Tibial nerve (tissue), 4 donors: ENCODE data around the gene KCNAB2. TPM values are rescaled to one million over a fixed set of nuclear protein-coding genes. Genes with fewer than 3 reads are reported as not detected.

Source experiments
- DNase-seq, 2 donors: peaks; one replicate each; pipeline ENCODE4 v3.0.0-alpha.2; 2019; ENCODE audit warnings: low spot score in 2 of 2
- H3K27ac ChIP-seq, 4 donors: fragments of 200-600 bp; sonication (generic) in 3 of 4; one replicate each; pipeline ENCODE4 v1.5.1; 2017 to 2019; ENCODE audit warnings: mild to moderate bottlenecking in 1 of 4
- H3K27me3 ChIP-seq, 2 donors: fragments of 200-600 bp; sonication (generic) in 1 of 2; one replicate each; pipeline versions ENCODE4 v1.5.1 to v1.6.0; 2017 to 2019
- H3K36me3 ChIP-seq, 3 donors: fragments of 200-600 bp; sonication (generic); one replicate each; pipeline ENCODE4 v1.5.1; 2018 to 2019
- H3K4me1 ChIP-seq, 4 donors: fragments of 200-600 bp; sonication (generic) in 3 of 4; one replicate each; pipeline ENCODE4 v1.5.1; 2017 to 2019
- H3K4me3 ChIP-seq, 4 donors: fragments of 200-600 bp; sonication (generic) in 3 of 4; one replicate each; pipeline ENCODE4 v1.5.1; 2017 to 2019; ENCODE audit warnings: mild to moderate bottlenecking in 1 of 4, moderate library complexity in 1 of 4
- H3K9me3 ChIP-seq, 4 donors: fragments of 200-600 bp; sonication (generic) in 3 of 4; one replicate each; pipeline ENCODE4 v1.5.1; 2017 to 2019
- EP300 ChIP-seq, 2 donors: sonication (generic); formaldehyde crosslinking; IDR thresholded peaks; one replicate each; pipeline ENCODE4 v1.6.1; 2017; ENCODE audit warnings: antibody characterized with exemption in 2 of 2, mild to moderate bottlenecking in 1 of 2
- POLR2A ChIP-seq, 2 donors: fragments of 450-650 bp; IDR thresholded peaks; one replicate each; pipeline ENCODE4 v1.6.1; 2017; ENCODE audit warnings: antibody characterized with exemption in 2 of 2, mild to moderate bottlenecking in 2 of 2, moderate library complexity in 2 of 2
- WGBS, 2 donors: methylation state at CpG; one replicate each; pipeline ENCODE4 v1.1.5; 2018; 5-methylcytosine and 5-hydroxymethylcytosine counted together
- total RNA-seq, 4 donors: library from RNA; depleted of rRNA; stranded (reverse); fragments of >200 nt; gene quantifications; one replicate each; pipeline ENCODE4 v1.1.0, GENCODE V29; 2016
- TF ChIP-seq, protein P1 (sequence below), 5 experiments: fragments of 200-600 bp in 3 of 5; fragments of 450-650 bp in 2 of 5; sonication (generic) in 3 of 5; IDR thresholded peaks; one replicate each; pipeline ENCODE4 v1.5.1; 2016 to 2019; ENCODE audit warnings: antibody characterized with exemption in 5 of 5, mild to moderate bottlenecking in 3 of 5, moderate library complexity in 2 of 5

Gene KCNAB2
- total RNA-seq, 4 donors from 2014 or later = 7.0 to 21.4 (median 13.8) TPM

DNA sequence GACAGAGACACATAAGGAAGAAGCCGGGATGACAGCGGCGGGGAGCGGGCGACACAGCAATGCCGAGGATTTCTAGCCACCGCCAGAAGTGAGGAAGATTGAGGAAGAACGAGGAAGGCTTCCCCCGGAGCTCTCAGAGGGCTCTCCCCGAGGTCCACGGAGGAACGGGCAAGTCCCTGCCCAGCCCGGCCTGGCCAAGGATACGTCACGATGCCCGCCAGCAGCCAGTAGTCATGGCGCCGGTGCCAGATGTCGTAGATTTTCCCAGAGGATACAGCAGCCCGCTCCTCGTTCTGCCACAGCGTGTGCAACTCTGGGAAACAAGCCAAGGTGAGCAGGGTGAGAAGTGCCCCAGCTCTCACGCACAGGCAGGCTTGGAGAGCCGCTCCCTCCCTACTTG lies 65.9 kb downstream of the KCNAB2 start:
- Histone ChIP-seq H3K4me1 (no peaks in the 10 kb centered on the region), H3K4me3 (no peak overlapping the region), H3K36me3 (no peaks in the 10 kb centered on the region), H3K27me3 (peaks cover 0 to 3% of the 10 kb centered on the region in 2 donors), H3K27ac (no peak overlapping the region), H3K9me3 (peaks cover 0 to 14% (median 0%) of the 10 kb centered on the region in 4 donors)
- DNase-seq = no peak
- TF ChIP-seq POLR2A (IDR thresholded peaks at IDR 0.05) (no peak), EP300 (IDR thresholded peaks at IDR 0.05) (no peak)
- TF ChIP-seq, protein P1, sequence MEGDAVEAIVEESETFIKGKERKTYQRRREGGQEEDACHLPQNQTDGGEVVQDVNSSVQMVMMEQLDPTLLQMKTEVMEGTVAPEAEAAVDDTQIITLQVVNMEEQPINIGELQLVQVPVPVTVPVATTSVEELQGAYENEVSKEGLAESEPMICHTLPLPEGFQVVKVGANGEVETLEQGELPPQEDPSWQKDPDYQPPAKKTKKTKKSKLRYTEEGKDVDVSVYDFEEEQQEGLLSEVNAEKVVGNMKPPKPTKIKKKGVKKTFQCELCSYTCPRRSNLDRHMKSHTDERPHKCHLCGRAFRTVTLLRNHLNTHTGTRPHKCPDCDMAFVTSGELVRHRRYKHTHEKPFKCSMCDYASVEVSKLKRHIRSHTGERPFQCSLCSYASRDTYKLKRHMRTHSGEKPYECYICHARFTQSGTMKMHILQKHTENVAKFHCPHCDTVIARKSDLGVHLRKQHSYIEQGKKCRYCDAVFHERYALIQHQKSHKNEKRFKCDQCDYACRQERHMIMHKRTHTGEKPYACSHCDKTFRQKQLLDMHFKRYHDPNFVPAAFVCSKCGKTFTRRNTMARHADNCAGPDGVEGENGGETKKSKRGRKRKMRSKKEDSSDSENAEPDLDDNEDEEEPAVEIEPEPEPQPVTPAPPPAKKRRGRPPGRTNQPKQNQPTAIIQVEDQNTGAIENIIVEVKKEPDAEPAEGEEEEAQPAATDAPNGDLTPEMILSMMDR (IDR thresholded peaks at IDR 0.05) = no peak
- WGBS, 2 donors = 83 to 85% methylated on average over 13 to 24 of the region's 24 CpGs

DNA sequence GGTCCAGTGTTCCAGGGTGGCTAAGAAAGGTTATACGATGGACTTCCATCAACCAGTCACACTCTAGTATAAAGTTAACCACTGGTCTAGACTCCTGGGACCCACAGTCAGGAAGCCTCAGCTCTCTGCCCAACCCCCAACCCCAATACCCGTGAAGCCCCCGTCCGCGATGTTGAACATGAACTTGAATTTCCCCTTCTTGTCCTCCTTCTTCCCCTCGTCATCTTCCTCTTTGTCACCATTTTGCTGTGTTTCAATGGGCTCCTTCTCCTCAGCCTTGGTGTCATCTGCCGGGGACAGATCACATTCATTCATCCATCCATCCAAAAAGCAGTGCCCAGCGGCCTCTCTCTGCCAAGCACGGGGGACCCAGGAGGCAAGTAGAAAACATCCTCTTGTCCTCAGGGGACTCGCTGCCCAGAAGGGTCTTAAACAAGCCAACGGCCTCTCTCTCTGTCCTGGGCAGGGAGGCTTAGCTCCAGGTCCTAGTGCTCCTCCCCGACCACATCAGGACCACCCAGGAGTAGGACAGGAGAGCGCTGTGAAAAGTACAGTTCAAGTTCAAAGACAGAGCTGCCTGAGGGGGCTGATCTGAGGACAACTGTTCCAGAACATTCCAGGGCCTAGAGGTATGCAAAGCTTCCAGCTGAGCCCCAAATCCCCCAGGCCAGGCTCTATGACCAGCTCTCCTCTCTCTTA lies 66.5 kb downstream of the KCNAB2 start:
- WGBS, 2 donors = 71 to 74% methylated on average over 13 of the region's 13 CpGs
- no peaks in the 10 kb centered on the region for H3K36me3 ChIP-seq
- no peak overlapping the region for H3K4me3 ChIP-seq
- H3K27ac ChIP-seq = no peak overlapping the region
- H3K9me3 ChIP-seq = peaks cover 0 to 20% (median 0%) of the 10 kb centered on the region in 4 donors
- no peak for DNase-seq
- no peak for TF ChIP-seq EP300 (IDR thresholded peaks at IDR 0.05)
- no peak for TF ChIP-seq POLR2A (IDR thresholded peaks at IDR 0.05)
- TF ChIP-seq, protein P1 (IDR thresholded peaks at IDR 0.05) = no peak
- no peaks in the 10 kb centered on the region for H3K4me1 ChIP-seq
- peaks cover 0 to 3% of the 10 kb centered on the region in 2 donors for H3K27me3 ChIP-seq

GRCh38 chr1:6112690-6113005 lies 67.0 kb downstream of the KCNAB2 start:
- no peaks in the 10 kb centered on the region for H3K36me3 ChIP-seq
- DNase-seq = no peak
- peaks cover 0 to 25% (median 0%) of the 10 kb centered on the region in 4 donors for H3K9me3 ChIP-seq
- peaks cover 0 to 3% of the 10 kb centered on the region in 2 donors for H3K27me3 ChIP-seq
- no peaks in the 10 kb centered on the region for H3K4me1 ChIP-seq
- WGBS, 2 donors = 63 to 66% methylated on average over 3 to 5 of the region's 5 CpGs
- H3K4me3 ChIP-seq = no peak overlapping the region
- TF ChIP-seq, protein P1 (IDR thresholded peaks at IDR 0.05) = no peak
- no peak overlapping the region for H3K27ac ChIP-seq

GRCh38 chr1:6113116-6113515 lies 67.4 kb downstream of the KCNAB2 start:
- no peak for DNase-seq
- no peak overlapping the region for H3K4me3 ChIP-seq
- H3K9me3 ChIP-seq = peaks cover 0 to 30% (median 0%) of the 10 kb centered on the region in 4 donors
- H3K27me3 ChIP-seq = peaks cover 0 to 3% of the 10 kb centered on the region in 2 donors
- TF ChIP-seq EP300 (IDR thresholded peaks at IDR 0.05) (no peak), POLR2A (IDR thresholded peaks at IDR 0.05) (no peak)
- TF ChIP-seq, protein P1 (IDR thresholded peaks at IDR 0.05) = no peak
- WGBS, 2 donors = 72 to 75% methylated on average over 10 of the region's 10 CpGs
- no peaks in the 10 kb centered on the region for H3K36me3 ChIP-seq
- H3K27ac ChIP-seq = no peak overlapping the region
- no peaks in the 10 kb centered on the region for H3K4me1 ChIP-seq

DNA sequence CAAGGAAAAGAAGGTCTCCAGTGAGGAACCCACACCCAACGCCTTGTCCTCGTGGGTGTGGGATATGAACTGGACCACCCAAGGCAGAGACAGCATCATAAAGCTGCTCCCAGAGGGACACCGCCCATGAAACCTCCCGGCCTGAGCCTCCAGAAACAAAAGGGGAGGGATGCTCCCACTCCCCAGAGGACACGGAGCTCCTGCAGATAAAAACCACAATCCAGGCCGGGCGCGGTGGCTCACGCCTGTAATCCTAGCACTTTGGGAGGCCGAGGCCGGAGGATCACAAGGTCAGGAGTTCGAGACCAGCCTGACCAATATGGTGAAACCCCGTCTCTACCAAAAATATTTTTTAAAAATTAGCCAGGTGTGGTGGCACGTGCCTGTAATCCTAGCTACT lies 68.1 kb downstream of the KCNAB2 start:
- 73 to 84% methylated on average over 14 of the region's 14 CpGs for WGBS, 2 donors
- Histone ChIP-seq H3K4me1 (no peaks in the 10 kb centered on the region), H3K4me3 (no peak overlapping the region), H3K27ac (no peak overlapping the region), H3K9me3 (peaks cover 0 to 30% (median 0%) of the 10 kb centered on the region in 4 donors), H3K36me3 (no peaks in the 10 kb centered on the region), H3K27me3 (peaks cover 0 to 3% of the 10 kb centered on the region in 2 donors)
- no peak for TF ChIP-seq POLR2A (IDR thresholded peaks at IDR 0.05)
- TF ChIP-seq EP300 (IDR thresholded peaks at IDR 0.05) = no peak
- TF ChIP-seq, protein P1 (IDR thresholded peaks at IDR 0.05) = no peak
- no peak for DNase-seq
